Fibroblast of skin of right quadriceps (primary cell): ENCODE results near the gene MBOAT2.

ENCODE experiments used
- DNase-seq: peaks from one replicate; pipeline ENCODE4 v3.0.0-alpha.2; 2013

The MBOAT2 gene

DNA sequence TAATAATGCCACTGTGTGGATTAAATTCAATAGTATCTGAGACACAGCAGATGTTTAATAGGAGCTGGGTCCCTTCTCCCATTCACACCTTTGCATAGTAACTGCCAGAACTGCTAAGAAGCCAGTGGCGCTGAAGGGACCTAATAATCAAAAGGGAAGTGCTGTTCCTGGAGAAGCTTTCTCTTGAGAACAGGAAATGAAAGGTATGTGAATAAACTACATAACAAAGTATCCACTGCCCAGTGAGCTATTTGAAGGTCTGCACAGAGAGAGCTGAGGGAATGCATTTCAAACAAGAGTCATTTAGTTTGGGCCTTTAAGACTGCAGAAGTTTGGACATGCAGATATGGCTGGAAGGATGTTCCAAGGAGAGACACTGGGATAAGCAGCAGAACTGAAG is 110.0 kb downstream of the MBOAT2 start:
- no peak for DNase-seq

DNA sequence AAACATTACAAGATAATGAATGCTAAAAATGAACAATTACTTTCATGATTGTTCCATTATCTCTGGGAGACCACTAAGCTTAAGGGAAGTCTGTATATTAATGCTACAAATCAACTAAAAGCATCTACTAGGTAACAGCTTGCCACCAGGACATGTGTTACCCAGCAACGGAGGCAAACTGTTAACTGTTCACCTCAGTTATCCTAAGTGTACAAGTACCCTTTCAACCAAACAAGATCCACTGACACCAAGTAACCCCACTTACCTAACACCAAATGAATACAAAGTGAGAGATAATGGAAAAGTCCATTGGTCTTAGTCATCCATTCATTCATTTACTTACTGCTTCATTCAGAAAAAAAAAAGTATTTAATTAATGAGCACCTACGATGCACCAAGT is 111.4 kb downstream of the MBOAT2 start:
- no peak for DNase-seq

- no peak for DNase-seq
Measured at GRCh38 chr2:8889978-8890377, 113.5 kb downstream of the MBOAT2 start.

- no peak for DNase-seq
Measured at GRCh38 chr2:8888963-8889362, 114.5 kb downstream of the MBOAT2 start.

DNA sequence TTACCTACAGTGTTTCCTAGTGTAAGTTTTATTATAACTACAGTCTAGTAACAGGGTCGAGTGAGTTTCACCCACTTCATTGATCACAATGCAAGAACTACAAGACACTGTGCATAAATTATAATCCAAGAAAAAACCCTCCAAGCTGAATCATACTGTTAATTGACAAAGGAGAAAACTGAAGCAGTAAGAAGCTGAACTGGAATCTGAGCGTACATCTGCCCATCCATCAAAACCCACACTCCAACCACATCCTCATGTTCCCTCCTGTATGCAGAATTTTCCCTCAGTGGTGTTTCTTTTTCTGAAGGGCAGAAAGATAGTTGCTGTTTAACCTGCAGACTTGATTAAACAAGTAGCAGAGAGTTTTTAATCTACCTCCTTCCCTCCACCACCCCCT is 116.6 kb downstream of the MBOAT2 start:
- DNase-seq, result no peak

GRCh38 chr2:8886202-8886518 is 117.3 kb downstream of the MBOAT2 start:
- no peak for DNase-seq

- DNase-seq, result no peak
Measured at GRCh38 chr2:8885449-8886201, 117.9 kb downstream of the MBOAT2 start.

GRCh38 chr2:8884812-8885211 is 118.7 kb downstream of the MBOAT2 start:
- no peak for DNase-seq

- DNase-seq, result peak; percentile 13
Measured at GRCh38 chr2:8882094-8882493, 121.4 kb downstream of the MBOAT2 start.

DNA sequence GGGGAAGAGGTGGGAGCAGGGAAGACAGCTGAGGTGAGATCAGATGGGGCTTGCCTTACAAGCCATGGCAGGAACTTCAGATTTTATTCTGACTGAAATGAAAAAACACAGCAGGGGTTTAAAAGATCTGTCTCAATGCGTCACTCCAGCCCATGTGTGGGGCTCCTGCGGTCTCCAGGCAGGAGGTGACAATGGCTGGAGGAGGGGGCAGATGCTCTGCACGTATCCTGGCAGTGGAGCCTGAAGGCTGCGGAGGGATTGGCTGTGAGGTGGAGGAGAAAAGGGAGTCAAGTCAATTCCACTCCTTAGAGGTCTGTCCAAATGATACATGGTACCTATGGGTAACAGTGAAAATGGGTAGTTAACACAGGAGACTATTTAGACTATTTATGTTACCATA is 125.6 kb downstream of the MBOAT2 start:
- no peak for DNase-seq

GRCh38 chr2:8877332-8877731 is 126.2 kb downstream of the MBOAT2 start:
- DNase-seq, result no peak

DNA sequence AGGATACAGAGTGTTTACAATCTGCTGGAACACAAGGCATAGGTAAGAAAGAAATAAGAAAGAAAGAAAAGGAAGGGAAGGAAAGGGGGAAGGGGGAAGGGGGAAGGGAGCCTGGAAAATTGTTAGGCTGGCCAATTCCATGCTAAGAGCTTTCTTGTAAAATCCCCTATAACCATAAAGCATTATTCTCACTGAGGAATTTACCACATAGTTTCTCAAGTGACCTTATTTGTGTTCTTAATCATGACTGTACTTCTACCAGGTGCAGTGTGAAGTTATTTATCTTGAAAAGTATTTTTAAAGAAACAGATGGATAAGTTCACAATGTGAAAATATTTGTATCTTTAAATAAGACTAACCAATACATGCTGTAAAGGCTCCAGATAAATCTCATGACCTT is 126.9 kb downstream of the MBOAT2 start:
- DNase-seq, result no peak

- DNase-seq, result peak; percentile 62
Measured at GRCh38 chr2:8872821-8873432, 130.6 kb downstream of the MBOAT2 start.

- no peak for DNase-seq
Measured at GRCh38 chr2:8870441-8870840, 133.0 kb downstream of the MBOAT2 start.

GRCh38 chr2:8867363-8867762 is 136.1 kb downstream of the MBOAT2 start:
- DNase-seq, result no peak

- no peak for DNase-seq
Measured at GRCh38 chr2:8863331-8863953, 140.0 kb downstream of the MBOAT2 start.

GRCh38 chr2:8862230-8862629 is 141.3 kb downstream of the MBOAT2 start:
- no peak for DNase-seq

GRCh38 chr2:8861797-8862196 is 141.7 kb downstream of the MBOAT2 start:
- DNase-seq, result no peak

DNA sequence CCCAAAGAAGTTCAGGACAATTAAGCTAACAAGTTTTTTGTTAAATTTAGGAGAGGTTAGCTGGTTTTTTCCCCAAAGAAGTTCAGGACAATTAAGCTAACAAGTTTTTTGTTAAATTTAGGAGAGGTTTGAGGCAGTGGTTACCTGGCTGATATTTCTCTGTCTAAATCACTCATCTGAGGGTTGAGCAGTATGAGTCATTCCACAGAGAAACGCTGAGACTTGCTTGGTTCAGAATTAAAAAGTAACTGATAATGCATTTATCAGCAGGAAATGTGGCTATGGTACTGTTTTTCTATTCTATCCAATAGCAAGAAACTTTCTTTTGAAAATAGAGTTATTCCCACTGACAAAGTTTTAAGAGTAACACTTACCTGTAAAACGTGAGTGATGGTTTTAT is 143.2 kb downstream of the MBOAT2 start:
- no peak for DNase-seq

DNA sequence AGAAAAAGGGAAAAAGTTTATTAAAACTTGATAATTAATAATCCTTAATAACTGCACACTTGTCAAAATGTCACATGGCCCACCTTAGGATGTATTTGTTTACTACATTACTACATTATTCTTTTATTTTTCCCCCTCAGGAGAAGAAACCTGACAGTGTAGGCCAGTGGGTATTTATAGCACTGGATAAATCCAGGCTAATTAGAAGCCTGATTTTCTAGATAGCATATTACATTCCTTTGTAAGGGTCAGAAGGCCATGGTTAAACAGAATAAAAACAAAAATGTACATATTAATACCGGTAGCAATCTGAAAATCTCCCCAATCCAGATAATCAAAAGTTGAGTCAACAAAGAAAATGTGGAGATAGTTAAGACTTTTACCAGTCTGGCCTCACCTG is 144.6 kb downstream of the MBOAT2 start:
- no peak for DNase-seq

DNA sequence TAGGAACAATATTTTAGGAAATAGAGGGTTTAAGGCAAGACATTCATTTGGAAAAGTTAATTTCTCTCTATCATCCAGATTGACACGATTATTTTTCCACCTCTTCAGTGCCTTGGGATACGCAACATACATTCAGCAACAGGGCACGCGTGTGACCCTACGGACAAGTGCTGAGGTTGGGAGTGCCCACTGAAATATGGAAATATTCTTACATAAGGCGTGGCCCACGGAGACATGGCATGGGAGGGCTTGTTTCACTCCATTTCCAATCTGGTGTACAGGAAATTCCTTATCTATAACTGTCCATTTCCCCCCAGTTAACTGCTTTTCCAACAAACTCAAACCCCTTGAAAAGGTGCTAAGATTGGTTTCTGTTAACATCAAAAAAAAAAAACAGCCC is 145.2 kb downstream of the MBOAT2 start:
- no peak for DNase-seq

DNA sequence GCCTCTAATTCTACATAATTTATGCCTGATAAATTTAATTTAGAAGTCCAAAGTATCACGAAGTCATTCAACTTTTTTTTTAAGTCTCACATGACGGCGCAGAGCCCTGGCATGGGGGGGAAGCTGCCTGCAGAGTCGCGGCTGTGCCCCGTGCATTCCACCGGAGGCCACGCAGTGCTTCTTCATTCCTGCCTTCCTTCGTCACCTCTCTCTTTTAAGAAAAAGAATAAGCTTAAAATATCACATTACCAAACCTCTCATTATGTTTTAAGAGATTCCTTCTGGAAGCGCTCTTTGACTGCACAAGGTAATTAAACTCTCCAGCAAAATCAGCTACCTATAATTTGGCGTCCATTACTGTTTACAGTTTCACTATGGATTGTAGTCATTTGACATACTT is 145.8 kb downstream of the MBOAT2 start:
- DNase-seq, result no peak

DNA sequence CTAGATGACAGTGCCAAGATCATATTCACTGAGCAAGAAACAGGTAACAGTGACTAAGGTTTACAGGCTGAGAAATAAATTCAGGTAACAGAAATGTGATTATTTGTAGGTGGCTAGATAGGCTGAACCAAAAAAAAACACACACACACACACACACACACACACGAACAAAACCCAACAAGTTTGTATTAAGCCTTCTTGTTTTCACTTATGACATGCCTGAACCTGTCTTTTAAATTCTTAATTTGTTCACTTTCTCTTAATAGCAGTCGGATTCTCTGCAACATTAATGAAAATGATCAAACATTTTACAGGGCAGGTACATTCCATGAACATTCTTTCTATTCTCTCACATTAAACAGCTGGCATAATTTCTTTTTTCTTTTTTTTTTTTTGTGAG is 147.3 kb downstream of the MBOAT2 start:
- DNase-seq, result no peak

- no peak for DNase-seq
Measured at GRCh38 chr2:8855010-8855409, 148.5 kb downstream of the MBOAT2 start.

DNA sequence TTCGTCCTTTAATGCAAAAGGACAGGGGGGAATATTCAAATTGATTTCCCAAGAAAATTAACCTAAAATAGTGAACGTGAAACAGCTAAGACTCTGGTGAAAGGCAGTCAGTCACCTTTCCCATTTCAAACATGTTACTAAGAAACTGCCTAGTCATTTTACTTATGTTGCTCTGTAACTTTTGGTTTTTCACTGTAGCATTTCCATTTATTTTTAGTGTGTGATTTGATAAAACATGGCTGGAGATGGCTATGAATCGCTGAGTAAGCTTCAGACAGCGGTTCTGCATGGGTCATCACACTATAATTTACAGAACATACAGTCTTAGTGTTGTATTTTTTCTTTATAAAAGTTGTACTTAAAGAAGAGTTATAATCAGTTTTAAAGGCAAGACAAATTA is 150.1 kb downstream of the MBOAT2 start:
- DNase-seq, result no peak
